Measurements from ENCODE around the gene BSG.
A peak's percentile ranks its signal among the peaks of the same experiment; 100 is the strongest.

BSG gene

GRCh38 chr19:525029-525428, 47.4 kb upstream of the BSG start:
- Histone ChIP-seq H3K4me1 (ENCODE audit: control insufficient read depth, insufficient read depth, low read length) (no peaks in the 10 kb centered on the region), H3K36me3 (ENCODE audit: control insufficient read depth in 2 of 2, insufficient read depth in 1 of 2, low read length in 2 of 2) (no peaks in the 10 kb centered on the region), H3K4me3 (ENCODE audit: low read depth, low read length) (no peak overlapping the region), H3K27ac (ENCODE audit: extremely low read depth, low read depth, low read length) (no peak overlapping the region), H3K9me3 (ENCODE audit: control insufficient read depth, insufficient read depth, low read depth, low read length) (no peaks in the 10 kb centered on the region)
- ChIA-PET CTCF (interaction anchor here (0.7 to 1.3 kb wide), 3 partner anchors 14 to 61 kb away, joined by 3 to 4 read pairs (median 3); no protein-coding TSS in a partner anchor), POLR2A (no interaction called here)
- TF ChIP-seq ZNF112 (tag by site-specific recombination; IDR thresholded peaks at IDR 0.05) (no peak), ZBTB20 (tag by site-specific recombination; IDR thresholded peaks at IDR 0.05) (no peak), ZNF10 (tag by site-specific recombination; IDR thresholded peaks at IDR 0.05) (no peak), ZNF121 (tag by site-specific recombination; IDR thresholded peaks at IDR 0.05) (no peak), AEBP2 (tag by site-specific recombination; IDR thresholded peaks at IDR 0.05; ENCODE audit: borderline replicate concordance) (no peak), ZNF747 (tag by site-specific recombination; IDR thresholded peaks at IDR 0.05) (no peak), ZNF133 (tag by site-specific recombination; IDR thresholded peaks at IDR 0.05) (no peak)
- TF ChIP-seq, protein P1, sequence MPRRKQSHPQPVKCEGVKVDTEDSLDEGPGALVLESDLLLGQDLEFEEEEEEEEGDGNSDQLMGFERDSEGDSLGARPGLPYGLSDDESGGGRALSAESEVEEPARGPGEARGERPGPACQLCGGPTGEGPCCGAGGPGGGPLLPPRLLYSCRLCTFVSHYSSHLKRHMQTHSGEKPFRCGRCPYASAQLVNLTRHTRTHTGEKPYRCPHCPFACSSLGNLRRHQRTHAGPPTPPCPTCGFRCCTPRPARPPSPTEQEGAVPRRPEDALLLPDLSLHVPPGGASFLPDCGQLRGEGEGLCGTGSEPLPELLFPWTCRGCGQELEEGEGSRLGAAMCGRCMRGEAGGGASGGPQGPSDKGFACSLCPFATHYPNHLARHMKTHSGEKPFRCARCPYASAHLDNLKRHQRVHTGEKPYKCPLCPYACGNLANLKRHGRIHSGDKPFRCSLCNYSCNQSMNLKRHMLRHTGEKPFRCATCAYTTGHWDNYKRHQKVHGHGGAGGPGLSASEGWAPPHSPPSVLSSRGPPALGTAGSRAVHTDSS (tag by site-specific recombination; IDR thresholded peaks at IDR 0.05), result no peak

DNA sequence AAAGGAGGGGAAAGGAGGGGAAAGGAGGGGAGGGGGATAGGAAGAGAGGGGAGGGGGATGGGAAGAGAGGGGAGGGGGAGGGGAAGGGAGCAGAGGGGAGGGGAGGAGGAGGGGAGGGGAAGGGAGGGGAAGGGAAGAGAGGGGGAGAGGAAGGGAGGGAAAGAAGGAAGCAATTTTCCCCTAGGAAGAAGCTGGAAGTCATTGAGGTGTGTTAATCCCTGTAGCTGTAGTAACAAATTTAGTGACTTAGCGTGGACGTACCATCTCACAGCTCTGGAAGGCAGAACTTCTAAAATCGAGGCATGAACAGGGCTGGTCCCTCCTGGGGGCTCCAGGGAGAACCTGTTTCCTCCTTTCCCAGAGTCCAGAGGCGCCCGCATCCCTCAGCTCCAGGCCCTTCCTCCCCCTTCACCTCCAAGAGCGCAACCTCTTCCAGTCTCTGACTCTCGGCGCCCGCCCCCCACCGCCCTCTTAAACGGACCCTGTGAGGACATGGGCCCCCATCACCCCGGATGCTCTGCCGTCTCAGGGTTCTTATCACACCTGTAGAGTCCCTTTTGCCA, 46.5 kb upstream of the BSG start:
- POLR2A ChIA-PET, result interaction anchor here (0.6 to 1.0 kb wide), 4 partner anchors 15 to 108 kb away, joined by 3 to 5 read pairs (median 4); no protein-coding TSS in a partner anchor
- H3K27ac ChIP-seq (ENCODE audit: extremely low read depth, low read depth, low read length), result no peak overlapping the region
- H3K4me1 ChIP-seq (ENCODE audit: control insufficient read depth, insufficient read depth, low read length), result no peaks in the 10 kb centered on the region
- no peak overlapping the region for H3K4me3 ChIP-seq (ENCODE audit: low read depth, low read length)
- H3K9me3 ChIP-seq (ENCODE audit: control insufficient read depth, insufficient read depth, low read depth, low read length), result no peaks in the 10 kb centered on the region
- TF ChIP-seq ZNF266 (tag by site-specific recombination; IDR thresholded peaks at IDR 0.05; ENCODE audit: low read depth) (no peak), SCRT2 (tag by site-specific recombination; IDR thresholded peaks at IDR 0.05) (0 out of 2 replicates have a peak, but pooled peaks have one; percentile 10), ZNF354C (tag by site-specific recombination; IDR thresholded peaks at IDR 0.05; ENCODE audit: borderline replicate concordance, low read depth) (no peak)
- no peaks in the 10 kb centered on the region for H3K36me3 ChIP-seq (ENCODE audit: control insufficient read depth in 2 of 2, insufficient read depth in 1 of 2, low read length in 2 of 2)
- CTCF ChIA-PET, result interaction anchor here (1.3 kb wide), 1 partner anchor 20 kb away, joined by 3 read pairs; no protein-coding TSS in a partner anchor

- peak overlapping the region; percentile 89 for H3K4me3 ChIP-seq (ENCODE audit: low read depth, low read length)
- ChIA-PET POLR2A (interaction anchor here (0.6 to 3.8 kb wide), 7 partner anchors 8 to 188 kb away, joined by 3 to 35 read pairs (median 6); partner anchors contain the start of gene BSG), CTCF (interaction anchor here (0.6 to 6.4 kb wide), 2 partner anchors 20 to 66 kb away, joined by 3 to 49 read pairs; no protein-coding TSS in a partner anchor)
- H3K36me3 ChIP-seq (ENCODE audit: control insufficient read depth in 2 of 2, insufficient read depth in 1 of 2, low read length in 2 of 2), result peaks cover 0 to 7% of the 10 kb centered on the region in 2 experiments; a peak in 1 of 3 replicates
- H3K27ac ChIP-seq (ENCODE audit: extremely low read depth, low read depth, low read length), result peak overlapping the region; percentile 96; the same call in 1 of the 2 replicates
- no peak for TF ChIP-seq KLF7 (tag by site-specific recombination; IDR thresholded peaks at IDR 0.05; ENCODE audit: borderline replicate concordance)
- no peak for TF ChIP-seq ZNF555 (tag by site-specific recombination; conservative IDR thresholded peaks at IDR 0.05)
- peak; percentile 47 for TF ChIP-seq GLIS1 (tag by site-specific recombination; IDR thresholded peaks at IDR 0.05)
- TF ChIP-seq HIC1 (tag by site-specific recombination; IDR thresholded peaks at IDR 0.05), result 0 out of 2 replicates have a peak, but pooled peaks have one; percentile 31
- TF ChIP-seq ZNF776 (tag by site-specific recombination; IDR thresholded peaks at IDR 0.05; ENCODE audit: borderline replicate concordance), result no peak
- H3K9me3 ChIP-seq (ENCODE audit: control insufficient read depth, insufficient read depth, low read depth, low read length), result no peaks in the 10 kb centered on the region
- H3K4me1 ChIP-seq (ENCODE audit: control insufficient read depth, insufficient read depth, low read length), result peaks cover 7% of the 10 kb centered on the region
Measured at GRCh38 chr19:530134-531008, 42.0 kb upstream of the BSG start.
